ENCODE measurements around the gene CMTM1. TPM values are rescaled to one million over a fixed set of nuclear protein-coding genes. Genes with fewer than 3 reads are reported as not detected.
A peak's percentile ranks its signal among the peaks of the same experiment; 100 is the strongest.

CMTM1 gene
- total RNA-seq (9.3 and 12.3 TPM in 2 replicates), polyA plus RNA-seq (3.0 and 3.8 TPM in 2 replicates), polyA minus RNA-seq (3.8 and 4.5 TPM in 2 replicates), Bru-seq, nascent RNA (percentile 62 among the genes with signal in this experiment), BruChase-seq, experiment 1, labeled RNA remaining after a 6-hour chase (percentile 92 among the genes with signal in this experiment), BruChase-seq, experiment 2, labeled RNA remaining after a 2-hour chase (percentile 73 among the genes with signal in this experiment)
- 1.9 and 2.5 TPM in 2 replicates for polyA plus RNA-seq (2011; cell fraction: cytosol; rRNA removed)
- polyA plus RNA-seq (2011; cell fraction: nucleus; rRNA removed): 1.8 and 2.4 TPM in 2 replicates
- 2.9 and 5.1 TPM in 2 replicates for polyA plus RNA-seq (2012)
- 4.8 TPM for polyA minus RNA-seq (2011; cell fraction: cytosol; rRNA and poly(A)+ RNA removed)
- 1.2 and 1.9 TPM in 2 replicates for polyA minus RNA-seq (2011; cell fraction: nucleus; rRNA and poly(A)+ RNA removed)
- long read RNA-seq, partial matches to known transcripts: 0 of 9 reads
- long read RNA-seq, other reads (novel, unspliced or antisense): 9 of 9 reads

DNA sequence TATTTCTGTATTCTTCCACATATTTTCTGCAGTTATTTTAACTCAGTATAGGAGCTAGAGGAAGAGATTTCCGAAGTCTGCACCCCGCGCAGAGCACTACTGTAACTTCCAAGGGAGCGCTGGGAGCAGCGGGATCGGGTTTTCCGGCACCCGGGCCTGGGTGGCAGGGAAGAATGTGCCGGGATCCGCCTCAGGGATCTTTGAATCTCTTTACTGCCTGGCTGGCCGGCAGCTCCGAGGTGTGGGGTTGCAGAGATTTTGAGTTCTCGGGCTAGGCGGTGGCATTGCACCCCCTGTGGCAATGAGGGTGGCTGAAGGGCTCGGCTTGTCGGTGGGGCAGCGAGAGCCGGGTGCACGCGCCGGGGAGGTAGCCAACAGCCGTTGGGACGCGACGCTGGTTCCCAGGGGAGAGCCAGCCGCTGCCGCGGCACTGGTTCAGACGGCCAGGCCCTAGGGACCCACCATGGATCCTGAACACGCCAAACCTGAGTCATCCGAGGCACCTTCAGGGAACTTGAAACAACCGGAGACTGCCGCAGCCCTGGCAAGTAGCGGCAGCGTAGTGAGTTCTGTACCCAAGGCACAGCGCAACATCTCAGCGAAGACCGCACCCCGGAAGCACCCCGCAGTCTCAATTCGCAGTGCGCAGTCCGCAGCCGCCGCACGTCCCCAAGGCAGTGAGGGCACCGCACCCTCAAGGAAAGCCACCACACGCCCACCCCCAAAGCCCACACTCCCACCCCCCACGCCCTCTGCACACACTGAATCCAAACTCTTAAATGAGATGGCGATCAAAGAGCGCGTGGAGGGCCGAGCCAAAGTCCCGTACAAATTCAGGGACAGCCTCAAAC lies at the start of gene CMTM1:
Gene CMTM1, plus strand, starts transcription at position 389 of the 851 bp plus-strand sequence. Its CDS starts 75 bp downstream, at position 464.
- FAIRE-seq: no peak
- Histone ChIP-seq H3K27me3 (ENCODE audit: control insufficient read depth in 2 of 2, insufficient read depth in 2 of 2, low read length in 2 of 2) (no peaks in the 10 kb centered on the region), H3K4me3 (replicated peaks in 1 of 3; ENCODE audit: insufficient read depth in 1 of 3, low read depth in 1 of 3, low read length in 3 of 3) (no peak within 1 kb of the TSS), H3K9me1 (replicated peaks; ENCODE audit: control insufficient read depth, extremely low read depth, insufficient read depth, low read length) (no peaks in the 10 kb centered on the region), H3K27ac (ENCODE audit: insufficient read depth, low read depth, low read length) (peak within 1 kb of the TSS; percentile 82), H3K9me3 (replicated peaks; ENCODE audit: control insufficient read depth, insufficient read depth, low read length) (no peaks in the 10 kb centered on the region), H3K36me3 (ENCODE audit: control insufficient read depth in 2 of 2, extremely low read depth in 1 of 2, insufficient read depth in 2 of 2, low read length in 2 of 2) (peaks cover 0 to 14% of the 10 kb centered on the region in 2 experiments), H3K4me1 (ENCODE audit: control insufficient read depth, extremely low read depth, insufficient read depth, low read length) (peaks cover 45% of the 10 kb centered on the region), H3K9ac (replicated peaks; ENCODE audit: extremely low read depth, insufficient read depth, low read length) (no peak within 1 kb of the TSS), H3K79me2 (ENCODE audit: control insufficient read depth, insufficient read depth, low read length) (peaks cover 15% of the 10 kb centered on the region), H3K4me2 (ENCODE audit: insufficient read depth, low read length) (peak within 1 kb of the TSS; percentile 40), H4K20me1 (replicated peaks; ENCODE audit: control insufficient read depth, extremely low read depth, insufficient read depth, low read length) (no peaks in the 10 kb centered on the region), H2AFZ (ENCODE audit: low read depth, low read length) (no peak within 1 kb of the TSS)
- CTCF ChIA-PET: interaction anchor here (1.6 to 3.1 kb wide), 3 partner anchors 13 to 51 kb away, joined by 8 to 15 read pairs (median 15); partner anchors contain the start of gene CKLF
- no peak for DNase-seq (ENCODE audit: low read depth, low spot score)
- intact Hi-C loops (cut with micrococcal nuclease) (loop anchor here (5.0 kb wide), 1 partner anchor 49 kb away; no protein-coding TSS in a partner anchor), dilution Hi-C loops (cut with MboI; ENCODE audit: extremely low pct_ligation_motif_present, low sequenced_read_pairs) (no loop called here)
- TF ChIP-seq MYC (IDR thresholded peaks at IDR 0.05; ENCODE audit: low read depth, low read length): no peak
- TF ChIP-seq POLR2A (IDR thresholded peaks at IDR 0.05; ENCODE audit: low read depth, low read length): no peak
- no peak for TF ChIP-seq GATA2 (IDR thresholded peaks at IDR 0.05; ENCODE audit: insufficient read depth, insufficient read length, low read depth, low read length)
- TF ChIP-seq EZH2 (IDR thresholded peaks at IDR 0.05; ENCODE audit: borderline replicate concordance, low read depth, low read length, severe bottlenecking): no peak
- no peak for TF ChIP-seq POLR2AphosphoS5 (IDR thresholded peaks at IDR 0.05; ENCODE audit: insufficient read depth, low read depth, low read length)
- no peak for TF ChIP-seq FOS (IDR thresholded peaks at IDR 0.05; ENCODE audit: borderline replicate concordance, insufficient read depth, low read length)
- TF ChIP-seq CTCF (IDR thresholded peaks at IDR 0.05; ENCODE audit: extremely low read depth in 1 of 2, insufficient read depth in 1 of 2, low read depth in 1 of 2, low read length in 2 of 2): no peak
- TF ChIP-seq JUN (IDR thresholded peaks at IDR 0.05; ENCODE audit: borderline replicate concordance, insufficient read depth, insufficient read length, low read depth): no peak
- no peak for TF ChIP-seq MAX (IDR thresholded peaks at IDR 0.05; ENCODE audit: insufficient read depth, insufficient read length)
- BruUV-seq (replicated peaks): no TSS peak
- POLR2A ChIA-PET: no interaction called here

All from endothelial cell of umbilical vein (primary cell).